OCI-LY3 (cell line): Measurements from ENCODE around the gene SLC25A13.

Source experiments
- EZH2phosphoT487 ChIP-seq: fragments of 200-600 bp; shearing (Covaris generic); IDR thresholded peaks from 2 replicates; pipeline ENCODE4 v1.6.1; 2018; ENCODE audit warnings: antibody characterized with exemption, mixed run types, low read depth
- TF ChIP-seq, protein P1 (sequence below): fragments of 200-600, 300-600 bp; sonication (generic); IDR thresholded peaks from 2 replicates; pipeline ENCODE4 v1.5.1; 2014; ENCODE audit warnings: antibody characterized with exemption, low read length, low read depth

DNA sequence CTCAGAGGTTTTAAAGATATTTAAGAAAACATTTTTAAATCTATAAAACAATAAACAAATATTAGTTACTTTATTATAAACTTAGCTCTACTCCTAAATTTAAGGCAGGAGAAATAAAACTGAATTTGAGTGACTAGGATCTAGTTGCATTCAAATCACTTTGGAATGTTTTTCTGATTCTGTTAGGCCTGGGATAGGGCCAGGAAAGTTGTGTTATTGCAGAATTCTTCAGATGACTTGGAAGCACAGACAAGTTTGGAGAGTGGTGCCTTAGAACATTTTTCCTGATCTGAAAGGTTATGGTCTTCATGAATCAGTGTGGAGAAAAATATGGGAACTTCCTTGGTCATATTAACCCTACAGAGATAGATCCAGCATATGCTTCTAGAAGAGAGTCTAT is 15.6 kb upstream of the SLC25A13 start:
- TF ChIP-seq, protein P1, sequence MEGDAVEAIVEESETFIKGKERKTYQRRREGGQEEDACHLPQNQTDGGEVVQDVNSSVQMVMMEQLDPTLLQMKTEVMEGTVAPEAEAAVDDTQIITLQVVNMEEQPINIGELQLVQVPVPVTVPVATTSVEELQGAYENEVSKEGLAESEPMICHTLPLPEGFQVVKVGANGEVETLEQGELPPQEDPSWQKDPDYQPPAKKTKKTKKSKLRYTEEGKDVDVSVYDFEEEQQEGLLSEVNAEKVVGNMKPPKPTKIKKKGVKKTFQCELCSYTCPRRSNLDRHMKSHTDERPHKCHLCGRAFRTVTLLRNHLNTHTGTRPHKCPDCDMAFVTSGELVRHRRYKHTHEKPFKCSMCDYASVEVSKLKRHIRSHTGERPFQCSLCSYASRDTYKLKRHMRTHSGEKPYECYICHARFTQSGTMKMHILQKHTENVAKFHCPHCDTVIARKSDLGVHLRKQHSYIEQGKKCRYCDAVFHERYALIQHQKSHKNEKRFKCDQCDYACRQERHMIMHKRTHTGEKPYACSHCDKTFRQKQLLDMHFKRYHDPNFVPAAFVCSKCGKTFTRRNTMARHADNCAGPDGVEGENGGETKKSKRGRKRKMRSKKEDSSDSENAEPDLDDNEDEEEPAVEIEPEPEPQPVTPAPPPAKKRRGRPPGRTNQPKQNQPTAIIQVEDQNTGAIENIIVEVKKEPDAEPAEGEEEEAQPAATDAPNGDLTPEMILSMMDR = no peak
- no peak for TF ChIP-seq EZH2phosphoT487
